HG03521 (cell line): ENCODE measurements around the gene ULBP2.
"Not testable (repeated sequence)": the region's sequence is repeated elsewhere in the genome, so short reads cannot be mapped to it uniquely, and the experiment has no call there.

Source experiments
- ATAC-seq: cut with Tn5 transposase; IDR thresholded peaks from one replicate; pipeline ENCODE4 v1.9.1; 2021; ENCODE audit warnings: mild to moderate bottlenecking, moderate library complexity; ENCODE audit not compliant: unreplicated experiment

Gene ULBP2

GRCh38 chr6:149908480-149908879 lies 33.3 kb upstream of the ULBP2 start:
- ATAC-seq: not testable (repeated sequence)

DNA sequence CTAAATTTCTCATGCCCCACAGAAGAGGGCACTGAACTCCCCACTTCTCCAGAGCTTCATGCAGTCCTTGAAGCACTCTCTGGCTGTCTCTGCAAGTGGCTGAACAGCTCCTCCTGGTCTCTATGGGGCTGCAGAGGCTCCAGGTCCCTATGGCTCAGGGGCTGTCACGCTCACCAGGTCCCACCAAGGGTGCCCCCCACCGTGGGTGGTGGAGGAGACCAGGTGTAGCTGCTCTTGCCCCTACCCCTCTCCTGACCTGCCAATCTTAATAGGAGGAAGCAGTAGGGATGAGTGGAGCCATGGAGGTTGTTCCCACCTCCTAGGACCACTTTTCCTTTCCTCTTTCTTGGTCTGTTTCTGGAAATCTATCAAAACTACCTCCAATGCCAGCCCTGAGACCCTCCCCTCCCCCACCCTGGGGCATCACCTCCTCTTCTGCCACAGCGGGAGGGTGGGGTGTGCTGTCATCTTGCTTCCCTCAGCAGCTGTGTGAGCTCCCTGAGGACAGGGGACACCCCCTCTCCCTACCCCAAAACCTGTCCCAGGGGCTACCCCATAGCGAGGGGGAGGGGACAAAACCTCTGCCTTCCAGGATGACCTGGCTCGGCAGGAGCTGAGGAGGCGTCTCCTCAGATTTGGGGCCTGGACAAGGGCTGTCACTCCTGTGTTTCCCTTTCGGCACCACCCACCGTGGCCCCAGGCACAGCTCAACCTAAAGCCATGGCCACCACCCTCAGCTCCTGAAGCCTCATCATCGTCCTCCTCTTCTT lies 31.9 kb upstream of the ULBP2 start:
- no peak for ATAC-seq

- no peak for ATAC-seq
These were observed 31.1 kb upstream of the ULBP2 start for GRCh38 chr6:149910721-149911151.

- ATAC-seq: not testable (repeated sequence)
These were observed 29.1 kb upstream of the ULBP2 start for GRCh38 chr6:149912680-149913079.

DNA sequence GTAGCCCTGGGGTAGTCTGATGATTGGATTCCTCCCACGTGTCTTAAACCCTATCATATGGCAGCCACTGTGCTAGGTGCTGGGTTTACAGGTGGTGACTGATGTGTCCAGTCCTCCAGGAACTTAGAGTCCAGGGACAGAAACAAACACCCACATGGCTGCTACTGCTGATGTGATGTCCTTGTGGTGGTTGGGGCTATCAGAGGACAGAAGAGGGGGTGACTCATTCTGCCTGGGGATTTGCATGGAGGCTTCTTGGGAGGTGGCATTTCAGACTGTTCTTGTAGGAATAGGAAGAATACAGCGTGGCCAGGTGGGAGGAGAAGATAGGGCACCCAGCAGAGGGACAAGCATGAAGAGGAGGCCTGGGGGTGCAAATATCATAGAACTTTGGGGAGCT lies 28.7 kb upstream of the ULBP2 start:
- ATAC-seq: no peak

- no peak for ATAC-seq
These were observed 28.1 kb upstream of the ULBP2 start for GRCh38 chr6:149913540-149914240.

- ATAC-seq: no peak
These were observed 25.6 kb upstream of the ULBP2 start for GRCh38 chr6:149915970-149916865.

DNA sequence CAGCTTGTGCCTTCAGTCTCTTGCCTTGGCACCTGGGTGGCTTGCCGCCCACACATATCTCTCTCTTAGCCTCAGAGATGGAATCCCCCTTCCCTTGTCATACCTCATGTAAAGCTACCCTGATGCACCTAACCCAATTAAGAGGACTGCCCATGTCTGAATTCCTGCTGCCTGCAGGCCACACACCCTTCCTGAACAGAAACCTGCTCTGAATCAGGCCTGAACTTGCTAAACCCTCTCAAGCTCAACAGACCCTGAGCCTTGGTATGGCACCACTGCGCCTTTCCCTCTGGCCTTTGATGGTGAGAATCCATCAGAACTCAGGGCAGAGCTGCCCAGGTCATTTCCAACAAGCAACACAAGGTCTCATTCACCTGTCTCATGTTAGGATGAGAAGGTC lies 24.1 kb upstream of the ULBP2 start:
- ATAC-seq: no peak

DNA sequence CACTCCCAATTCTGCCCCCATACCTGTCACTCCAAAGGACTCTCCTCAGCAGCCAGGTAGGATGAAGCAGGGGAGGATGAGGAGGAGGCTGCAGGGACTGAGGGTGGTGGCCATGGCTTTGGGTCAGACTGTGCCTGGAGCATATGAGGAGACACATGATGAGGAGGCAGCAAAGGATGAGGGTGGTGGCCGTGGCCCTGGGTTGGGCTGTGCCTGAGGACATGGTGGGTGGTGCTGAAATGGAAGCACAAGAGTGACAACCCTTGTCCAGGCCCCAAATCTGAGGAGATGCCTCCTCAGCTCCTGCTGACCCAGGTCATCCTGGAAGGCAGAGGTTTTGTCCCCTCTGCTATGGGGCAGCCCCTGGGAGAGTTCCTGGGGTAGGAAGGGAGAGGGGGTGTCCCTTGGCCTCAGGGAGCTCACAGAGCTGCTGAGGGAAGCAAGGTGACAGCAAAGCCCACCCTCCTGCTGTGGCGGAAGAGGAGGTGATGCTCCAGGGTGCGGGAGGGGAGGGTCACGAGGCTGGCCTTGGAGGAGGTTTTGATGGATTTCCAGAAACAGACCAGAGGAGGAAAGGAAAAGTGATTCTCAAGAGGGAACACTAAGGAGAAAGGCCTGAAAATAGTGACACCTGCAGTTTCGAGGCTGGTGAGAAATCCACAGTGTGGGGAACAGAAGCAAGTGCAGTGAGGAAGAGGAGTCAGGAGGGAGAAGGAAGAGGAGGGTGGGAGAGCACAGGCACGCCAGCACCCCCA lies 23.5 kb upstream of the ULBP2 start:
- ATAC-seq: no peak

- not testable (repeated sequence) for ATAC-seq
These were observed 22.5 kb upstream of the ULBP2 start for GRCh38 chr6:149919126-149919833.

DNA sequence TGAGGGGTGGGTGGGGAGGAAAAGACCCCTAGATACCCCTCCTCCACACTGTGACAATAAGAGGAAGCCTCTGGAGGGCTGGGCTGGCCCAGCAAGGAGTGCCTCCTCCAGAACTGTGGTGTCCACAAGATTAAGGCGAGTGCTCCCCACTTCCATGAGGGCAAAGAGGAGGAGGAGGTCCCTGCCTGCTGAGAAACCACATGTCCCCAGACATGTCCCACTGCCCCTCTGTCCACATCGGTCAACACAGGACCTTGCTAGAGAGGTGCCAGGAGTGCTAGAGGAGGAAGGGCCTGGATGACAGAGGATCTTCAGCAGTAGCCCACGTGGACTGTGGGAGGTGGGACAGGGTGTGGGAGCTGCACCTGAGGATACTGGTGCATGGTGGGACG lies 22.0 kb upstream of the ULBP2 start:
- ATAC-seq: no peak

- ATAC-seq: no peak
These were observed 20.5 kb upstream of the ULBP2 start for GRCh38 chr6:149921361-149921760.

DNA sequence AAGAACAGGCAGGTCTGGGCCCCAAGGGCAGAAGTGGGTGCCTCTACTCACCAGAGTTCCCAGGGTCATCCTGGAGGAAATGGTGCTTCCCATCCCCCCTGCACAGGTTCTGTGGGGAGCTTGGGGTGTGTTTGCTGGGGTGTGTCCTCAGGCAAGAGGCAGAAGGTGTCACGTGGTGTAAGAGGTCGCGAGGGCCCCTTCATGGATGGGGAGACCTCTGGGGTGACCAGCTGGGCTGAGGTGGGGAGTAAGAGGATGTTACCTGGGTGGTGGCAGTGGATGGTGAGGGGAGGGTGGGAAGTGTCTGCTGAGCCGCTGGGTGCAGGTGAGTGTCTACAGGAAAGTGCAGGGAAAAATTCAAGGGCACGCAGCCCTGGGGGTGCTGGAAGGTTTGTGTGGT lies 19.7 kb upstream of the ULBP2 start:
- ATAC-seq: not testable (repeated sequence)

DNA sequence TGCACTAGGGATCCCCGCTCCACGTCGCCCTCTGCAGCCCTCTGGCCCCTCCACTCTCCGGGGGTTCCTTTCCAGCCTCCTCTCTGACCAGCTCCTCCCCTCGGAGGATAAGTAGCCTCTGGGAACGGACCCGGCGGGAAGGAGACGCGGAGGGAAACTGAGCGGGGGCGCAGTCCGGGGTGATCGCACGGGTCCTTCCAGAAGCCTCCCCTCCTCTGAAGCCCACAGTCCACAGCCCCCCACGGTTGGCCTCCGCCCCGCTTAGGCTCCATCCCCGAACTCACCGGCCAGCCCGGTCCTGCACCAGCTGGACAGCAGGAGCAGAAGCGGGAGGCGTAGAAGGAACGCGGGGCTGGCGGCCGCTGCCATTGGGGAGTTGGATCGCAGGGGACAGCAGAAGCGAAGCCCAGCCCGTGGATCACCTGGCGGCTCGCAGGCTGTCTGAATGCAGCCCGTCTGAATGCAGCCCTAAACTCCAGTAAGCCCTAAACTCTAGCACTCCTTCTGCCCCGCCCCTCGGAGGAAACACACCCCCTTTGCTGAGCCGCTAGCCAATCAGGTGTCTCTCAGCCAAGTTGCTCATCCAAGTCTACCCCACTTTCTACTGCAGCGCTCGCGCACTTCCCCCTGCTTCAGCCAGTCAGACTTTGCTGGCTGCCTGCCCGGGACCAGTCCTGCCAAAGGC lies 19.0 kb upstream of the ULBP2 start, which contains the start of gene RAET1G:
TSS of gene RAET1G (minus strand) at position 480 of the 685 bp plus-strand sequence. CDS start at position 369, 111 bp downstream.
- peak; percentile 46 for ATAC-seq

DNA sequence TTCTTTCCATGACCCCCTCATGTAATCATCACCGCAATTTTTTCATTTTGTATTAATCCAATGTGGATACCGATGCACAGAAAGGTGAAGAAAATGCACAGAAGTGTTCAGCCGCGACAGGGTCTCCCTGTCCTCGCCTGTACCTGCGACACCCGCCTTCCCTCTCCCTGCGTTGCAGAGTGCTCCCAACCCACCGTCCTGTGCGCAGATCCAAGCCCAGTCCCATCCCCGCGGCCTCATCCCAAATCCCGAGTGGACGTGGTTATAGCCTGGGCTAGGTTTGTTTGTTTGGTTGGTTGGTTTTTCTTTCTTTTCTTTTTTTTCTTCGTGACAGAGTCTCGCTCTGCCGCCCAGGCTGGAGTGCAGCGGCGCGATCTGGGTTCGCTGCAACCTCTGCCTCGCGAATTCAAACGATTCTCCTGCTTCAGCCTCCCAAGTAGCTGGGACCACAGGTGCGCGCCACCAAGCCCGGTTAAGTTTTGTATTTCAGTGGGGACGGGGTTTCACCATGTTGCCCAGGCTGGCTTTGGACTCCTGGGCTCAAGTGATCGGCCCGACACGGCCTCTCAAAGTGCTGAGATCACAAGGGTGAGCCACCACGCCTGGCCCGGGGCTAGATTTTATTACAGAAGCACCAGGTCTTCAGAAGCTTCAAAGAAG lies 18.4 kb upstream of the ULBP2 start:
- ATAC-seq: no peak

DNA sequence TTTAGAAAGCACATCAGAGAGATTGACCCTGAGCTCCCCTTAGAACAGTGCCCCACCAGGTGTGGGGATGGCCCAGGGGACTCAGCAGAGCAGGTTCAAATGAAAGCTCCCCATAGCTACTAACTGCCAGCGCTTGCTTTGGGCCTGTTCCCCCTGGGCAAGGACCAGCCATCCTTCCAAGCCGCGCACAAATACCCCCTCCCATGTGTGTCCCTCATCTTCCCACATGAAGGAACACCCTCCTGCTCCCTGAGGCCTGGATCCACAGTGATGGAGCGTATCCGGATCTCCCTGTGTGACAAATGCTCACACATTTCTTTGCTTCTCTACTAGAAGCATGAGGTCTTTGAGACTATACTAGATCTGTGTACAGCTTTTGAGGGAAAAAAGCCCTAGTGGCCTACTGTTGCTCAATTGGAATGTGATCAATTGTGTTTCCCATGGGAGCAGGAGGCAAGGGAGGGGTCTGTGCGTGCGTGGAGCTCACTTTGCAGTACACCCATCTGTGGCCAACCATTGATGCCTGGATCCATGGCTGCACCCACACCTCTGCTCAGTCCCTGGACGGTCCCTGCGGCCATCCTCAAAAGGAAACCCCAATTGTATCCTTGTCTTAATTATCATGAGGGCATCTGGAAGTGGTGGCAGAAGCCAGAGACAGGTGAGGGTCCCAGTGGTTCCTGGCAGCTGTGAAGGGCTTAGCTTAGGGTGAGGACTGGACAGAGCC lies 17.4 kb upstream of the ULBP2 start:
- no peak for ATAC-seq

- no peak for ATAC-seq
These were observed 16.9 kb upstream of the ULBP2 start for GRCh38 chr6:149924933-149925252.

DNA sequence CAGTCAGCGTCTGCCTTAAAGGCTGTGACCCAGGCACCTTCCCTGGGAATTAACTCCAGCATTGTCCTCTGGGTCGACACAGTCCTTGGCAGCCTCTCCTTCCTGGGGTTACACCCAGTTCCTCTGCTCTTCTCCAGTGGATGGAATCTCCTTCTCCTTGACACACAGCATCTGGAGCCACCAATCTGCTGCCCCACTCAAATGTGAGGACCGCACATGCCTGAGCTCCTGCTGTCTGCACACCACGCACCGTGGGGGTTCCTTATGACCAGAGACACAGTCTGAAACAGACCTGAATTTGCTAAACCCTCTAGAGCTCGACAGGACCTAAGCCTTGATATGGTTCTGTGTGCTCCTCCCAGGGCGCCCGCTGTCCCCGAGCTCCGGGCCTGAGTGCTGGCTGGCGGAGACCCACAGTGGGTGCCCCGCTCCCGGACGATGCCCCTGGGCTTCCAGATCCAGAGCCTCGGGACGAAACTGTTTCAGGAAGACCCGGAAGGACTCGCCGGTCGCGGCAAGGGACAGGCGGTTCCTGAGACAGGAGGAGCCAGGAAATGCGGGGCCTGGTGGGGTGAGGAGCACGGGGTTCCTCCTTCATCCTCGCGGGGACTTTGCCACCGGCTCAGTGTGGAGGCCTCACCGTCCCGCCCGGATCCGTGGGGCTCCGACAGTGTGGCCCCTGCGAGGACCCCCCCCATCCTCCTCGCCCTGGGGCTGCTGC lies 16.4 kb upstream of the ULBP2 start:
- ATAC-seq: no peak
